Measurements from ENCODE around the gene TUBGCP2.

- no peak for TF ChIP-seq CTCF (IDR thresholded peaks at IDR 0.05)
- TF ChIP-seq POLR2A (IDR thresholded peaks at IDR 0.05) = no peak
Observed at GRCh38 chr10:133258066-133258817, 50.4 kb downstream of the TUBGCP2 start.

Data from testis (tissue), 2 donors.